Measurements from ENCODE around the gene MAP3K21. TPM values are rescaled to one million over a fixed set of nuclear protein-coding genes. Genes with fewer than 3 reads are reported as not detected.

Gene MAP3K21
- total and polyA plus RNA-seq, 2 of the 4 experiments (the other 2 are of a cell fraction), result 0.15 to 0.18 TPM

DNA sequence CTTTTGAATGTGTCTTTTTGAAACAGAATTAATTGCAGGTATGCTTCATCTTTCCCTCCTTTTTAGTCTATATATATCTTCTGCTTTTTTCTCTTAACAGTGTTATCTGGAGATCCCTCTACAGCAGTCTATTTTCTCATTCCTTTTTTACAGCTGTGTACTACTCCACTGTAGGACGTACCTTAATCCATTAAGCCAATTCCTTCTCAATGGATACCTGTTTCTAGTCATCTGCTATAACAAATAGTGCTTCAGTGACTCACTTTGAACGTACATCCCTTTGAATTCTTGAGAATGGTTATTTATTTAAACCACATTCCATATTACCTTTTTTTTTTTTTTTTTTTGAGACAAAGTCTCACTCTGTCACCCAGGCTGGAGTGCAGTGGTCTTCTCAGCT is 47.6 kb upstream of the MAP3K21 start:
- CTCF ChIA-PET, result no interaction called here
- WGBS, 2 experiments (ENCODE audit: extremely low coverage in 2 of 2, insufficient read length in 1 of 2), result no CpG with 5 or more reads among the region's 2 CpGs
- no peak for TF ChIP-seq BHLHE40 (IDR thresholded peaks at IDR 0.05; ENCODE audit: low read depth, low read length)
- no peak for TF ChIP-seq CHD1 (IDR thresholded peaks at IDR 0.05; ENCODE audit: low read depth, low read length)
- TF ChIP-seq POLR2A (IDR thresholded peaks at IDR 0.05; ENCODE audit: low read depth, low read length), result no peak
- TF ChIP-seq MXI1 (IDR thresholded peaks at IDR 0.05; ENCODE audit: borderline replicate concordance, low read depth, low read length), result no peak
- TF ChIP-seq RCOR1 (IDR thresholded peaks at IDR 0.05; ENCODE audit: insufficient replicate concordance, low read length), result no peak
- no peak for TF ChIP-seq RFX5 (IDR thresholded peaks at IDR 0.05; ENCODE audit: low read depth, low read length)
- TF ChIP-seq MAZ (IDR thresholded peaks at IDR 0.05; ENCODE audit: borderline replicate concordance, low read depth, low read length), result no peak
- TF ChIP-seq NFE2L2 (IDR thresholded peaks at IDR 0.05; ENCODE audit: low read depth, low read length), result no peak
- no peak for TF ChIP-seq SMC3 (IDR thresholded peaks at IDR 0.05; ENCODE audit: low read depth, low read length)
- TF ChIP-seq, protein P1, sequence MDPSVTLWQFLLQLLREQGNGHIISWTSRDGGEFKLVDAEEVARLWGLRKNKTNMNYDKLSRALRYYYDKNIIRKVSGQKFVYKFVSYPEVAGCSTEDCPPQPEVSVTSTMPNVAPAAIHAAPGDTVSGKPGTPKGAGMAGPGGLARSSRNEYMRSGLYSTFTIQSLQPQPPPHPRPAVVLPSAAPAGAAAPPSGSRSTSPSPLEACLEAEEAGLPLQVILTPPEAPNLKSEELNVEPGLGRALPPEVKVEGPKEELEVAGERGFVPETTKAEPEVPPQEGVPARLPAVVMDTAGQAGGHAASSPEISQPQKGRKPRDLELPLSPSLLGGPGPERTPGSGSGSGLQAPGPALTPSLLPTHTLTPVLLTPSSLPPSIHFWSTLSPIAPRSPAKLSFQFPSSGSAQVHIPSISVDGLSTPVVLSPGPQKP (IDR thresholded peaks at IDR 0.05; ENCODE audit: borderline replicate concordance, low read depth, low read length), result no peak
- TF ChIP-seq MAFK (IDR thresholded peaks at IDR 0.05; ENCODE audit: low read depth, low read length), result no peak
- TF ChIP-seq, protein P2, sequence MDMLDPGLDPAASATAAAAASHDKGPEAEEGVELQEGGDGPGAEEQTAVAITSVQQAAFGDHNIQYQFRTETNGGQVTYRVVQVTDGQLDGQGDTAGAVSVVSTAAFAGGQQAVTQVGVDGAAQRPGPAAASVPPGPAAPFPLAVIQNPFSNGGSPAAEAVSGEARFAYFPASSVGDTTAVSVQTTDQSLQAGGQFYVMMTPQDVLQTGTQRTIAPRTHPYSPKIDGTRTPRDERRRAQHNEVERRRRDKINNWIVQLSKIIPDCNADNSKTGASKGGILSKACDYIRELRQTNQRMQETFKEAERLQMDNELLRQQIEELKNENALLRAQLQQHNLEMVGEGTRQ (IDR thresholded peaks at IDR 0.05; ENCODE audit: low read depth, low read length), result no peak
- no peak for TF ChIP-seq CEBPB (IDR thresholded peaks at IDR 0.05; ENCODE audit: low read depth, low read length)
- TF ChIP-seq, protein P3, sequence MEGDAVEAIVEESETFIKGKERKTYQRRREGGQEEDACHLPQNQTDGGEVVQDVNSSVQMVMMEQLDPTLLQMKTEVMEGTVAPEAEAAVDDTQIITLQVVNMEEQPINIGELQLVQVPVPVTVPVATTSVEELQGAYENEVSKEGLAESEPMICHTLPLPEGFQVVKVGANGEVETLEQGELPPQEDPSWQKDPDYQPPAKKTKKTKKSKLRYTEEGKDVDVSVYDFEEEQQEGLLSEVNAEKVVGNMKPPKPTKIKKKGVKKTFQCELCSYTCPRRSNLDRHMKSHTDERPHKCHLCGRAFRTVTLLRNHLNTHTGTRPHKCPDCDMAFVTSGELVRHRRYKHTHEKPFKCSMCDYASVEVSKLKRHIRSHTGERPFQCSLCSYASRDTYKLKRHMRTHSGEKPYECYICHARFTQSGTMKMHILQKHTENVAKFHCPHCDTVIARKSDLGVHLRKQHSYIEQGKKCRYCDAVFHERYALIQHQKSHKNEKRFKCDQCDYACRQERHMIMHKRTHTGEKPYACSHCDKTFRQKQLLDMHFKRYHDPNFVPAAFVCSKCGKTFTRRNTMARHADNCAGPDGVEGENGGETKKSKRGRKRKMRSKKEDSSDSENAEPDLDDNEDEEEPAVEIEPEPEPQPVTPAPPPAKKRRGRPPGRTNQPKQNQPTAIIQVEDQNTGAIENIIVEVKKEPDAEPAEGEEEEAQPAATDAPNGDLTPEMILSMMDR (conservative IDR thresholded peaks at IDR 0.05; ENCODE audit: low read depth, low read length), result no peak
- H3K27ac ChIP-seq (ENCODE audit: insufficient read depth, low read length), result no peak overlapping the region
- H4K20me1 ChIP-seq (ENCODE audit: insufficient read depth, low read length), result peaks cover 11% of the 10 kb centered on the region; the same call in 1 of the 2 replicates
- no peaks in the 10 kb centered on the region; the same call in 1 of the 2 replicates for H3K36me3 ChIP-seq (ENCODE audit: control insufficient read depth, insufficient read depth, low read length)
- H2BK20ac ChIP-seq (ENCODE audit: low read depth, low read length), result no peak overlapping the region
- H4K5ac ChIP-seq (ENCODE audit: low read depth, low read length), result no peak overlapping the region
- peaks cover 4% of the 10 kb centered on the region; the same call in 1 of the 2 replicates for H3K9me1 ChIP-seq (ENCODE audit: insufficient read depth, low read length)
- H3K4ac ChIP-seq (ENCODE audit: low read depth, low read length), result no peak overlapping the region
- no peak overlapping the region for H3K18ac ChIP-seq (ENCODE audit: low read depth, low read length)
- H3K56ac ChIP-seq (ENCODE audit: extremely low read depth, insufficient read depth, low read length), result no peak overlapping the region
- no TSS peak for BruUV-seq (replicated peaks)
- H4K91ac ChIP-seq (ENCODE audit: insufficient read depth, low read depth, low read length), result no peak overlapping the region
- no peak overlapping the region for H2BK120ac ChIP-seq (ENCODE audit: low read depth, low read length)
- H3K9ac ChIP-seq (ENCODE audit: low read depth, low read length), result no peak overlapping the region
- H3K23ac ChIP-seq (ENCODE audit: low read depth, low read length), result no peak overlapping the region
- H2BK15ac ChIP-seq (ENCODE audit: low read depth, low read length), result no peak overlapping the region
- POLR2A ChIA-PET (ENCODE audit: unreplicated experiment), result no interaction called here
- no peak overlapping the region for H2AK9ac ChIP-seq (replicated peaks; ENCODE audit: low read depth, low read length, poor library complexity)
- DNase-seq, result no peak
- no peak overlapping the region for H3K14ac ChIP-seq (replicated peaks; ENCODE audit: low read depth, low read length)
- in situ Hi-C loops (cut with MboI; ENCODE audit: low sequenced_read_pairs), result no loop called here
- ATAC-seq (ENCODE audit: low read depth), result no peak
- H3K79me1 ChIP-seq (ENCODE audit: low read depth in 1 of 2, low read length in 2 of 2), result peaks cover 13 to 44% of the 10 kb centered on the region in 2 experiments
- dilution Hi-C loops (cut with HindIII; ENCODE audit: low sequenced_read_pairs, unreplicated experiment), result no loop called here
- H4K8ac ChIP-seq (ENCODE audit: low read depth in 2 of 2, low read length in 2 of 2), result no peak overlapping the region
- intact Hi-C loops (cut with micrococcal nuclease), result no loop called here
- H3K9me3 ChIP-seq (ENCODE audit: control insufficient read depth, insufficient read depth, low read length), result no peaks in the 10 kb centered on the region
- no peak overlapping the region for H2BK5ac ChIP-seq (ENCODE audit: low read depth, low read length, poor library complexity, severe bottlenecking)
- no peak overlapping the region for H3K4me3 ChIP-seq (ENCODE audit: insufficient read depth, low read depth, low read length)
- no peak overlapping the region for H2AK5ac ChIP-seq (ENCODE audit: low read depth, low read length)
- H3K4me1 ChIP-seq (ENCODE audit: control insufficient read depth, insufficient read depth, low read length), result no peaks in the 10 kb centered on the region
- H3K4me2 ChIP-seq (ENCODE audit: low read depth, low read length), result no peak overlapping the region
- no peaks in the 10 kb centered on the region for H3K27me3 ChIP-seq (ENCODE audit: control insufficient read depth, insufficient read depth, low read length)
- H2AFZ ChIP-seq (replicated peaks; ENCODE audit: low read length, poor library complexity), result no peak overlapping the region
